Esophagus muscularis mucosa (tissue), 4 donors: Measurements from ENCODE around the gene TENM4. TPM values are rescaled to one million over a fixed set of nuclear protein-coding genes. Genes with fewer than 3 reads are reported as not detected.
A peak's percentile ranks its signal among the peaks of the same experiment; 100 is the strongest.

ENCODE experiments used
- DNase-seq: peaks from one replicate; pipeline ENCODE4 v3.0.0-alpha.2; 2017; ENCODE audit errors: extremely low spot score
- H3K27ac ChIP-seq, 4 donors: fragments of 200-600 bp; sonication (generic); replicated peaks in 1 of 4; 1 replicate in 3 of 4; 2 replicates in 1 of 4; pipeline ENCODE4 v1.5.1; 2016 to 2019; ENCODE audit warnings: mild to moderate bottlenecking in 1 of 4
- H3K27me3 ChIP-seq, 4 donors: fragments of 200-600 bp; sonication (generic); one replicate each; pipeline versions ENCODE4 v1.5.1 to v1.6.0; 2016 to 2019
- H3K36me3 ChIP-seq, 4 donors: fragments of 200-600 bp; sonication (generic); one replicate each; pipeline ENCODE4 v1.5.1; 2016 to 2019
- H3K4me1 ChIP-seq, 4 donors: fragments of 200-600 bp; sonication (generic); one replicate each; pipeline ENCODE4 v1.5.1; 2016 to 2019
- H3K4me3 ChIP-seq, 4 donors: fragments of 200-600 bp; sonication (generic); 1 replicate in 2 of 4; 2 replicates in 2 of 4; pipeline ENCODE4 v1.5.1; 2016 to 2019; ENCODE audit warnings: mild to moderate bottlenecking in 4 of 4, moderate library complexity in 1 of 4
- H3K9me3 ChIP-seq, 4 donors: fragments of 200-600 bp; sonication (generic); 1 replicate in 3 of 4; 2 replicates in 1 of 4; pipeline ENCODE4 v1.5.1; 2016 to 2019
- CTCF ChIP-seq, 3 experiments: fragments of 200-600 bp in 2 of 3; fragments of 450-650 bp in 1 of 3; sonication (generic) in 2 of 3; IDR thresholded peaks; one replicate each; pipeline ENCODE4 v1.5.1; 2017 to 2019; ENCODE audit warnings: antibody characterized with exemption in 3 of 3, mild to moderate bottlenecking in 2 of 3, moderate library complexity in 1 of 3
- EP300 ChIP-seq: sonication (generic); formaldehyde crosslinking; IDR thresholded peaks from one replicate; pipeline ENCODE4 v1.6.1; 2017; ENCODE audit warnings: antibody characterized with exemption
- POLR2A ChIP-seq: fragments of 450-650 bp; IDR thresholded peaks from one replicate; pipeline ENCODE4 v1.6.1; 2017; ENCODE audit warnings: antibody characterized with exemption, moderate library complexity, mild to moderate bottlenecking, low read depth
- POLR2AphosphoS5 ChIP-seq, 2 donors: sonication (generic); formaldehyde crosslinking; IDR thresholded peaks; one replicate each; pipeline ENCODE4 v1.6.1; 2017; ENCODE audit warnings: antibody characterized with exemption in 2 of 2
- whole genome bisulfite sequencing: methylation state at CpG from one replicate; pipeline ENCODE4 v1.1.5; 2018; 5-methylcytosine and 5-hydroxymethylcytosine counted together
- intact Hi-C: fragments of 100-400 bp; cut with DNase I; formaldehyde crosslinking; loops from one replicate; pipeline ENCODE4 v1.15.1; 2023
- total RNA-seq, 4 donors: library from RNA; depleted of rRNA; stranded (reverse); fragments of >200 nt; gene quantifications; one replicate each; pipeline versions ENCODE4 v1.1.0 to v1.2.1, GENCODE V29; 2016

The TENM4 gene
- total RNA-seq, 4 donors from 2014 or later, result 4.1 to 9.6 (median 8.0) TPM

GRCh38 chr11:79465160-79465559 lies 24.3 kb upstream of the TENM4 start:
- H3K27ac ChIP-seq, result no peak overlapping the region
- no peaks in the 10 kb centered on the region for H3K9me3 ChIP-seq
- no peaks in the 10 kb centered on the region for H3K36me3 ChIP-seq
- H3K27me3 ChIP-seq, result no peaks in the 10 kb centered on the region
- TF ChIP-seq EP300 (no peak), POLR2A (no peak), CTCF (IDR thresholded peaks at IDR 0.05) (no peak)
- intact Hi-C loops, result no loop called here
- H3K4me3 ChIP-seq, result no peak overlapping the region
- WGBS, result 98% methylated on average over 2 of the region's 2 CpGs
- H3K4me1 ChIP-seq, result peaks cover 0 to 4% (median 0%) of the 10 kb centered on the region in 4 donors
- peak; percentile 21 for DNase-seq

- 85% methylated on average over 7 of the region's 7 CpGs for WGBS
- H3K36me3 ChIP-seq, result no peaks in the 10 kb centered on the region
- intact Hi-C loops, result no loop called here
- H3K27me3 ChIP-seq, result no peaks in the 10 kb centered on the region
- no peak for TF ChIP-seq POLR2AphosphoS5 (IDR thresholded peaks at IDR 0.05)
- TF ChIP-seq CTCF (IDR thresholded peaks at IDR 0.05), result no peak
- no peaks in the 10 kb centered on the region for H3K9me3 ChIP-seq
- DNase-seq, result peak; percentile 29
- peaks cover 0 to 4% (median 0%) of the 10 kb centered on the region in 4 donors for H3K4me1 ChIP-seq
- no peak overlapping the region for H3K4me3 ChIP-seq
- no peak overlapping the region for H3K27ac ChIP-seq
Observed at GRCh38 chr11:79461666-79462645, 21.1 kb upstream of the TENM4 start.

GRCh38 chr11:79461144-79461543 lies 20.3 kb upstream of the TENM4 start:
- 50% methylated on average over 2 of the region's 2 CpGs for WGBS

GRCh38 chr11:79458709-79459108 lies 17.9 kb upstream of the TENM4 start:
- H3K4me1 ChIP-seq, result peaks cover 0 to 4% (median 0%) of the 10 kb centered on the region in 4 donors
- H3K27me3 ChIP-seq, result peaks cover 0 to 7% (median 0%) of the 10 kb centered on the region in 4 donors
- WGBS, result 80% methylated on average over 5 of the region's 5 CpGs
- H3K9me3 ChIP-seq, result no peaks in the 10 kb centered on the region
- DNase-seq, result peak; percentile 64
- intact Hi-C loops, result no loop called here
- H3K36me3 ChIP-seq, result no peaks in the 10 kb centered on the region
- no peak overlapping the region for H3K27ac ChIP-seq
- TF ChIP-seq POLR2AphosphoS5 (IDR thresholded peaks at IDR 0.05), result no peak
- no peak for TF ChIP-seq EP300
- no peak for TF ChIP-seq POLR2A
- no peak for TF ChIP-seq CTCF (IDR thresholded peaks at IDR 0.05)
- no peak overlapping the region for H3K4me3 ChIP-seq

More at GRCh38 chr11:79461144-79461543, 20.3 kb upstream of the TENM4 start:
- no peaks in the 10 kb centered on the region for H3K9me3 ChIP-seq
- no peaks in the 10 kb centered on the region for H3K36me3 ChIP-seq
- TF ChIP-seq POLR2A (no peak), CTCF (IDR thresholded peaks at IDR 0.05) (peak; percentile 62 to 70 (median 63))
- H3K4me3 ChIP-seq, result no peak overlapping the region
- H3K27me3 ChIP-seq, result peaks cover 0 to 5% (median 0%) of the 10 kb centered on the region in 4 donors
- intact Hi-C loops, result no loop called here
- DNase-seq, result peak; percentile 78
- no peak overlapping the region for H3K27ac ChIP-seq
- H3K4me1 ChIP-seq, result peaks cover 0 to 4% (median 0%) of the 10 kb centered on the region in 4 donors
